HG03060 (cell line): Measurements from ENCODE around the gene MUC5AC.

Experiments used
- ATAC-seq: cut with Tn5 transposase; IDR thresholded peaks from one replicate; pipeline ENCODE4 v1.9.1; 2021; ENCODE audit warnings: low read depth, moderate number of reproducible peaks; ENCODE audit not compliant: unreplicated experiment

Gene MUC5AC

GRCh38 chr11:1220941-1221721 is 63.4 kb downstream of the MUC5AC start:
- no peak for ATAC-seq

- ATAC-seq: no peak
Observed at GRCh38 chr11:1221848-1222311, 64.1 kb downstream of the MUC5AC start.

- no peak for ATAC-seq
Observed at GRCh38 chr11:1222491-1223345, 65.0 kb downstream of the MUC5AC start, which contains the start of gene MUC5B. Gene MUC5B, plus strand, starts transcription at chr11:1223066. Its CDS starts 58 bp downstream, at chr11:1223124.

- ATAC-seq: no peak
Observed at GRCh38 chr11:1223346-1224110, 65.8 kb downstream of the MUC5AC start.

GRCh38 chr11:1224111-1224490 is 66.3 kb downstream of the MUC5AC start:
- ATAC-seq: no peak

GRCh38 chr11:1224491-1225385 is 67.0 kb downstream of the MUC5AC start:
- ATAC-seq: no peak

- no peak for ATAC-seq
Observed at GRCh38 chr11:1225386-1226225, 67.9 kb downstream of the MUC5AC start.

GRCh38 chr11:1226226-1226985 is 68.7 kb downstream of the MUC5AC start:
- ATAC-seq: no peak

- no peak for ATAC-seq
Observed at GRCh38 chr11:1226986-1227550, 69.3 kb downstream of the MUC5AC start.

GRCh38 chr11:1227551-1228100 is 69.9 kb downstream of the MUC5AC start:
- no peak for ATAC-seq

- ATAC-seq: no peak
Observed at GRCh38 chr11:1228101-1228821, 70.5 kb downstream of the MUC5AC start.

- ATAC-seq: no peak
Observed at GRCh38 chr11:1228921-1229451, 71.2 kb downstream of the MUC5AC start.

GRCh38 chr11:1229471-1230120 is 71.8 kb downstream of the MUC5AC start:
- ATAC-seq: no peak

GRCh38 chr11:1230121-1230455 is 72.3 kb downstream of the MUC5AC start:
- no peak for ATAC-seq

- ATAC-seq: no peak
Observed at GRCh38 chr11:1230456-1231395, 73.0 kb downstream of the MUC5AC start.
